ENCODE measurements around the gene ALG6.

ALG6 gene

GRCh38 chr1:63367215-63368103, at the start of gene ALG6:
ALG6 (plus strand) TSS chr1:63367627; CDS start chr1:63370978, 3,351 bp downstream.
- DNase-seq (ENCODE audit: low read depth), result peak; percentile 74

- DNase-seq (ENCODE audit: low read depth), result no peak
Observed at GRCh38 chr1:63317817-63318152, 49.6 kb upstream of the ALG6 start.

GRCh38 chr1:63318201-63318979, 49.0 kb upstream of the ALG6 start:
- no peak for DNase-seq (ENCODE audit: low read depth)

- DNase-seq (ENCODE audit: low read depth), result no peak
Observed at GRCh38 chr1:63319046-63320021, 48.1 kb upstream of the ALG6 start.

GRCh38 chr1:63320022-63320721, 47.3 kb upstream of the ALG6 start:
- DNase-seq (ENCODE audit: low read depth), result no peak

GRCh38 chr1:63321066-63321784, 46.2 kb upstream of the ALG6 start:
- DNase-seq (ENCODE audit: low read depth), result no peak

- no peak for DNase-seq (ENCODE audit: low read depth)
Observed at GRCh38 chr1:63321785-63322113, 45.7 kb upstream of the ALG6 start.

- no peak for DNase-seq (ENCODE audit: low read depth)
Observed at GRCh38 chr1:63322114-63322943, 45.1 kb upstream of the ALG6 start, which contains the start of gene FOXD3. FOXD3 (plus strand) TSS chr1:63322567; CDS start chr1:63323059, 492 bp downstream.

- DNase-seq (ENCODE audit: low read depth), result no peak
Observed at GRCh38 chr1:63322944-63323864, 44.2 kb upstream of the ALG6 start.

- no peak for DNase-seq (ENCODE audit: low read depth)
Observed at GRCh38 chr1:63323865-63324778, 43.3 kb upstream of the ALG6 start.

GRCh38 chr1:63324779-63325119, 42.7 kb upstream of the ALG6 start:
- no peak for DNase-seq (ENCODE audit: low read depth)

GRCh38 chr1:63325279-63325985, 42.0 kb upstream of the ALG6 start:
- no peak for DNase-seq (ENCODE audit: low read depth)

- no peak for DNase-seq (ENCODE audit: low read depth)
Observed at GRCh38 chr1:63326106-63326472, 41.3 kb upstream of the ALG6 start.

GRCh38 chr1:63326473-63327380, 40.7 kb upstream of the ALG6 start:
- DNase-seq (ENCODE audit: low read depth), result no peak

- no peak for DNase-seq (ENCODE audit: low read depth)
Observed at GRCh38 chr1:63327417-63328054, 39.9 kb upstream of the ALG6 start.

- DNase-seq (ENCODE audit: low read depth), result no peak
Observed at GRCh38 chr1:63328122-63328521, 39.3 kb upstream of the ALG6 start.
